Thoracic aorta (tissue), 2 donors: ENCODE results near the gene LCNL1. TPM values are rescaled to one million over a fixed set of nuclear protein-coding genes. Genes with fewer than 3 reads are reported as not detected.

Source experiments
- ATAC-seq: fragments of 150-250 bp; one replicate; pipeline ENCODE4 v1.8.0; 2017; ENCODE audit warnings: low read depth; ENCODE audit not compliant: insufficient number of reproducible peaks, low FRiP score
- DNase-seq: peaks from one replicate; pipeline ENCODE4 v3.0.0-alpha.2; 2020; ENCODE audit warnings: low spot score
- H3K27ac ChIP-seq, 2 donors: fragments of 200-600 bp; sonication (generic); 1 replicate in 1 of 2; 2 replicates in 1 of 2; pipeline ENCODE4 v1.5.1; 2016; ENCODE audit warnings: mild to moderate bottlenecking in 2 of 2, moderate library complexity in 2 of 2
- H3K27me3 ChIP-seq: fragments of 200-600 bp; sonication (generic); replicated peaks from 2 replicates; pipeline ENCODE4 v1.6.0; 2016; ENCODE audit warnings: mild to moderate bottlenecking; ENCODE audit not compliant: insufficient read depth
- H3K36me3 ChIP-seq: fragments of 200-600 bp; sonication (generic); one replicate; pipeline ENCODE4 v1.5.1; 2016
- H3K4me1 ChIP-seq, 2 donors: fragments of 200-600 bp; sonication (generic); 1 replicate in 1 of 2; 2 replicates in 1 of 2; pipeline versions ENCODE4 v1.5.1 to v1.6.0; 2016; ENCODE audit warnings: low read depth in 2 of 2, mild to moderate bottlenecking in 1 of 2; ENCODE audit not compliant: control insufficient read depth in 1 of 2
- H3K4me3 ChIP-seq: fragments of 200-600 bp; sonication (generic); 2 replicates; pipeline ENCODE4 v1.5.1; 2016; ENCODE audit warnings: mild to moderate bottlenecking
- H3K9me3 ChIP-seq: fragments of 200-600 bp; sonication (generic); 2 replicates; pipeline ENCODE4 v1.5.1; 2016
- CTCF ChIP-seq: fragments of 200-600 bp; sonication (generic); IDR thresholded peaks from one replicate; pipeline ENCODE4 v1.5.1; 2019; ENCODE audit warnings: antibody characterized with exemption
- total RNA-seq, 2 donors: library from RNA; depleted of rRNA; stranded (reverse); fragments of >200 nt; gene quantifications; one replicate each; pipeline versions ENCODE4 v1.1.0 to v1.2.3, GENCODE V29; 2016

The LCNL1 gene
- total RNA-seq, 2 donors from 2014 or later = not detected

- no peak for DNase-seq
- no peak for ATAC-seq
- no peak overlapping the region for H3K4me3 ChIP-seq
- no peaks in the 10 kb centered on the region for H3K9me3 ChIP-seq
- peaks cover 18 to 34% of the 10 kb centered on the region in 2 donors for H3K4me1 ChIP-seq
- no peak overlapping the region for H3K27ac ChIP-seq
- H3K27me3 ChIP-seq = no peaks in the 10 kb centered on the region
- no peaks in the 10 kb centered on the region for H3K36me3 ChIP-seq
- TF ChIP-seq CTCF = peak; percentile 29
Observed at GRCh38 chr9:136947955-136948510, 34.8 kb upstream of the LCNL1 start.

- Histone ChIP-seq H3K36me3 (no peaks in the 10 kb centered on the region), H3K4me1 (peaks cover 11 to 26% of the 10 kb centered on the region in 2 donors), H3K27ac (peak overlapping the region; percentile 73 to 78), H3K4me3 (peak overlapping the region; percentile 78), H3K9me3 (no peaks in the 10 kb centered on the region), H3K27me3 (no peaks in the 10 kb centered on the region)
- DNase-seq (no peak), ATAC-seq (no peak)
- TF ChIP-seq CTCF = no peak
Observed at GRCh38 chr9:136949239-136949816, 33.5 kb upstream of the LCNL1 start.

GRCh38 chr9:136949817-136950655 lies 32.8 kb upstream of the LCNL1 start:
- H3K4me3 ChIP-seq = peak overlapping the region; percentile 78
- H3K27me3 ChIP-seq = no peaks in the 10 kb centered on the region
- no peaks in the 10 kb centered on the region for H3K9me3 ChIP-seq
- H3K4me1 ChIP-seq = peaks cover 11 to 26% of the 10 kb centered on the region in 2 donors
- TF ChIP-seq CTCF = no peak
- peak overlapping the region; percentile 73 to 78 for H3K27ac ChIP-seq
- ATAC-seq = peak; percentile 82
- peak; percentile 76 for DNase-seq
- no peaks in the 10 kb centered on the region for H3K36me3 ChIP-seq

GRCh38 chr9:136950656-136951276 lies 32.0 kb upstream of the LCNL1 start:
- peak overlapping the region; percentile 78 for H3K4me3 ChIP-seq
- H3K4me1 ChIP-seq = peaks cover 11 to 26% of the 10 kb centered on the region in 2 donors
- DNase-seq (no peak), ATAC-seq (no peak)
- no peaks in the 10 kb centered on the region for H3K27me3 ChIP-seq
- peak overlapping the region; percentile 73 to 78 for H3K27ac ChIP-seq
- H3K36me3 ChIP-seq = no peaks in the 10 kb centered on the region
- TF ChIP-seq CTCF = no peak
- H3K9me3 ChIP-seq = no peaks in the 10 kb centered on the region
